Measurements from ENCODE around the gene PARP3. TPM values are rescaled to one million over a fixed set of nuclear protein-coding genes. Genes with fewer than 3 reads are reported as not detected.

Gene PARP3
- total RNA-seq, 1 donor from 2014 or later: 12.4 TPM

DNA sequence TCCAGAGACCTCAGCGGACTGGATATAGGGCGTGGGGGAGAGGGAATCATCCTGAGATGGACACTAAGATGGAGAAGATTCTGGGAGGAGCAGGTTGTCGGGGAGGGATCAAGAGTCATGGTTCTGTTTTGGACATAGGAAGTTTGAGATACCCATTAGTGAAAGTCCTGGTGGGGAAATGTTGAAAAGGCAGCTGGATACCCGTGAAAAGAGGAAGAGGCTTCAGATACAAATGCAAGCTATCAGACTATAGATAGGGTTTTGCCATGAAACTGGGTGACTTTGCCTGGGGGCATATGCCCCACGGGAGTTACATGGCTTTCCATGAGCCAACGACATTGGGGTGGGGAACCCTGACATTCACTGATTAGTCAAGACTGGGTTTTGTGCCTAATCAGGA lies 11.9 kb downstream of the PARP3 start:
- TF ChIP-seq, protein P1, sequence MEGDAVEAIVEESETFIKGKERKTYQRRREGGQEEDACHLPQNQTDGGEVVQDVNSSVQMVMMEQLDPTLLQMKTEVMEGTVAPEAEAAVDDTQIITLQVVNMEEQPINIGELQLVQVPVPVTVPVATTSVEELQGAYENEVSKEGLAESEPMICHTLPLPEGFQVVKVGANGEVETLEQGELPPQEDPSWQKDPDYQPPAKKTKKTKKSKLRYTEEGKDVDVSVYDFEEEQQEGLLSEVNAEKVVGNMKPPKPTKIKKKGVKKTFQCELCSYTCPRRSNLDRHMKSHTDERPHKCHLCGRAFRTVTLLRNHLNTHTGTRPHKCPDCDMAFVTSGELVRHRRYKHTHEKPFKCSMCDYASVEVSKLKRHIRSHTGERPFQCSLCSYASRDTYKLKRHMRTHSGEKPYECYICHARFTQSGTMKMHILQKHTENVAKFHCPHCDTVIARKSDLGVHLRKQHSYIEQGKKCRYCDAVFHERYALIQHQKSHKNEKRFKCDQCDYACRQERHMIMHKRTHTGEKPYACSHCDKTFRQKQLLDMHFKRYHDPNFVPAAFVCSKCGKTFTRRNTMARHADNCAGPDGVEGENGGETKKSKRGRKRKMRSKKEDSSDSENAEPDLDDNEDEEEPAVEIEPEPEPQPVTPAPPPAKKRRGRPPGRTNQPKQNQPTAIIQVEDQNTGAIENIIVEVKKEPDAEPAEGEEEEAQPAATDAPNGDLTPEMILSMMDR (IDR thresholded peaks at IDR 0.05): no peak
- no peak for DNase-seq (ENCODE audit: extremely low spot score, unreplicated experiment)
- Mint-ChIP-seq H3K4me3 (ENCODE audit: unreplicated experiment) (no peak overlapping the region), H3K9me3 (ENCODE audit: unreplicated experiment) (no peaks in the 10 kb centered on the region), H3K36me3 (ENCODE audit: unreplicated experiment) (peaks cover 3% of the 10 kb centered on the region), H3K27ac (ENCODE audit: unreplicated experiment) (no peak overlapping the region), H3K4me1 (ENCODE audit: unreplicated experiment) (no peaks in the 10 kb centered on the region), H3K27me3 (ENCODE audit: unreplicated experiment) (peaks cover 8% of the 10 kb centered on the region)

DNA sequence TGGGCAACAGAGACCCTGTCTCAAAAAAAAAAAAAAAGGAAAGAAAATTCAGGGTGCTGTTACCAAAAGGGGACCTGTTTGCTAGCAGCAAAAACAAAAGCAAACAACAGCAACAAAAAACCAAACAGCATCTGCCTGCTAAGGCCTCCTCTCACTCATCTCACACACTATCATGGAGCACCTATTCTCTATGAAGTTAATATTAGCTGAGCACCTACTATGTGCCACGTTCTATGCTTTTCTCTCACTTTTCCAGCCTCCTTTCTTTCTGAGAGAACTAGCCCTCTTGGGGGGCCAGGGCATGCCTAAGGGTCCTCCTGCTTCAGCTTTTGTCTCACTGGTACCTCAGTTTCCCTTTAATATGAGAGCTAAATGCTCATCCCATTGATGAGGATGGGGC lies 12.6 kb downstream of the PARP3 start:
- H3K9me3 Mint-ChIP-seq (ENCODE audit: unreplicated experiment): no peaks in the 10 kb centered on the region
- H3K36me3 Mint-ChIP-seq (ENCODE audit: unreplicated experiment): peaks cover 3% of the 10 kb centered on the region
- H3K4me1 Mint-ChIP-seq (ENCODE audit: unreplicated experiment): no peaks in the 10 kb centered on the region
- no peak overlapping the region for H3K27ac Mint-ChIP-seq (ENCODE audit: unreplicated experiment)
- DNase-seq (ENCODE audit: extremely low spot score, unreplicated experiment): no peak
- H3K27me3 Mint-ChIP-seq (ENCODE audit: unreplicated experiment): peaks cover 8% of the 10 kb centered on the region
- no peak overlapping the region for H3K4me3 Mint-ChIP-seq (ENCODE audit: unreplicated experiment)
- TF ChIP-seq, protein P1 (IDR thresholded peaks at IDR 0.05): no peak

DNA sequence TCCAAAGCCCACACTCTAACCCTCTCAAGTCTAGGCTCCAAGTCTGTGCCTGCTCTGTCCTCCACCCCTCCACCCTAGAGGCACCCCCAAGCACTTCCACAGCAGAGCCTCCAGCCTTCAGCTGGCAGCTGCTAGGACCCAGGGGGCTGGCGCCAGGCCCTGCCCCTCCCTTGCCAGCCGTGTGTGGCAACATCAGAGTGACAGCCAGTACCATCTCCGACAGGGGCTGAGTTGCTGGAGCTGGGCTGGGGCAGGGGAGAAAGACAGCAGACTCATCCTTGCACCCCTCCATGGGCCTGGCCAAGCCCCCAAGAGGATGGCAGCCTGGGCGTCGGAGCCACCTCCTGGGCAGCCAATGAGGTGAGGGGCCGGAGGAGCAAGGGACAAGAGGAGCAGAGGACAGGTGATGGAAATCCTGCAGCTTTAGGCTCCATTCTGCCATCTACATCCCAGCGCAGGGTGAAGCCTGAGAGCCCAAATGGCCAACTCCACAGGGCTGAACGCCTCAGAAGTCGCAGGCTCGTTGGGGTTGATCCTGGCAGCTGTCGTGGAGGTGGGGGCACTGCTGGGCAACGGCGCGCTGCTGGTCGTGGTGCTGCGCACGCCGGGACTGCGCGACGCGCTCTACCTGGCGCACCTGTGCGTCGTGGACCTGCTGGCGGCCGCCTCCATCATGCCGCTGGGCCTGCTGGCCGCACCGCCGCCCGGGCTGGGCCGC lies 13.2 kb downstream of the PARP3 start, which contains the start of gene GPR62:
Gene GPR62, plus strand, starts transcription at position 207 of the 718 bp plus-strand sequence. Its CDS starts 272 bp downstream, at position 479.
- no peak for DNase-seq (ENCODE audit: extremely low spot score, unreplicated experiment)
- no peak within 1 kb of the TSS for H3K27ac Mint-ChIP-seq (ENCODE audit: unreplicated experiment)
- no peaks in the 10 kb centered on the region for H3K9me3 Mint-ChIP-seq (ENCODE audit: unreplicated experiment)
- H3K27me3 Mint-ChIP-seq (ENCODE audit: unreplicated experiment): peaks cover 8% of the 10 kb centered on the region
- TF ChIP-seq, protein P1 (IDR thresholded peaks at IDR 0.05): no peak
- H3K4me1 Mint-ChIP-seq (ENCODE audit: unreplicated experiment): no peaks in the 10 kb centered on the region
- peaks cover 3% of the 10 kb centered on the region for H3K36me3 Mint-ChIP-seq (ENCODE audit: unreplicated experiment)
- no peak within 1 kb of the TSS for H3K4me3 Mint-ChIP-seq (ENCODE audit: unreplicated experiment)

DNA sequence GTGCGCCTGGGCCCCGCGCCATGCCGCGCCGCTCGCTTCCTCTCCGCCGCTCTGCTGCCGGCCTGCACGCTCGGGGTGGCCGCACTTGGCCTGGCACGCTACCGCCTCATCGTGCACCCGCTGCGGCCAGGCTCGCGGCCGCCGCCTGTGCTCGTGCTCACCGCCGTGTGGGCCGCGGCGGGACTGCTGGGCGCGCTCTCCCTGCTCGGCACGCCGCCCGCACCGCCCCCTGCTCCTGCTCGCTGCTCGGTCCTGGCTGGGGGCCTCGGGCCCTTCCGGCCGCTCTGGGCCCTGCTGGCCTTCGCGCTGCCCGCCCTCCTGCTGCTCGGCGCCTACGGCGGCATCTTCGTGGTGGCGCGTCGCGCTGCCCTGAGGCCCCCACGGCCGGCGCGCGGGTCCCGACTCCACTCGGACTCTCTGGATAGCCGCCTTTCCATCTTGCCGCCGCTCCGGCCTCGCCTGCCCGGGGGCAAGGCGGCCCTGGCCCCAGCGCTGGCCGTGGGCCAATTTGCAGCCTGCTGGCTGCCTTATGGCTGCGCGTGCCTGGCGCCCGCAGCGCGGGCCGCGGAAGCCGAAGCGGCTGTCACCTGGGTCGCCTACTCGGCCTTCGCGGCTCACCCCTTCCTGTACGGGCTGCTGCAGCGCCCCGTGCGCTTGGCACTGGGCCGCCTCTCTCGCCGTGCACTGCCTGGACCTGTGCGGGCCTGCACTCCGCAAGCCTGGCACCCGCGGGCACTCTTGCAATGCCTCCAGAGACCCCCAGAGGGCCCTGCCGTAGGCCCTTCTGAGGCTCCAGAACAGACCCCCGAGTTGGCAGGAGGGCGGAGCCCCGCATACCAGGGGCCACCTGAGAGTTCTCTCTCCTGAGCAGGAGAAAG lies 14.0 kb downstream of the PARP3 start:
- DNase-seq (ENCODE audit: extremely low spot score, unreplicated experiment): no peak
- Mint-ChIP-seq H3K4me3 (ENCODE audit: unreplicated experiment) (peak overlapping the region; percentile 32), H3K27ac (ENCODE audit: unreplicated experiment) (no peak overlapping the region), H3K4me1 (ENCODE audit: unreplicated experiment) (no peaks in the 10 kb centered on the region), H3K27me3 (ENCODE audit: unreplicated experiment) (peaks cover 8% of the 10 kb centered on the region), H3K36me3 (ENCODE audit: unreplicated experiment) (peaks cover 3% of the 10 kb centered on the region), H3K9me3 (ENCODE audit: unreplicated experiment) (no peaks in the 10 kb centered on the region)
- TF ChIP-seq, protein P1 (IDR thresholded peaks at IDR 0.05): peak; percentile 49
